GM23338 (cell line): ENCODE data around the gene CST9. TPM values are rescaled to one million over a fixed set of nuclear protein-coding genes. Genes with fewer than 3 reads are reported as not detected.

Experiments used
- ATAC-seq: fragments of 200-7000 bp; cut with Tn5 transposase; 3 replicates; pipeline ENCODE4 v1.9.1; 2020
- DNase-seq: peaks from one replicate; pipeline ENCODE4 v3.0.0-alpha.2; 2015; ENCODE audit warnings: low spot score
- H2AFZ ChIP-seq: fragments of 200-600 bp; sonication (generic); 2 replicates; pipeline ENCODE4 v1.8.0; 2016; ENCODE audit warnings: antibody characterized with exemption, mild to moderate bottlenecking, moderate library complexity
- H3F3A ChIP-seq: fragments of 200-600 bp; sonication (generic); replicated peaks from 2 replicates; pipeline ENCODE4 v1.8.0; 2017; ENCODE audit warnings: antibody characterized with exemption, mixed run types, low read depth
- H3K27ac ChIP-seq: fragments of 200-600 bp; sonication (generic); 2 replicates; pipeline ENCODE4 v1.6.1; 2016; ENCODE audit warnings: low read depth
- H3K27me3 ChIP-seq: fragments of 200-600 bp; sonication (generic); 2 replicates; pipeline ENCODE4 v1.8.0; 2016; ENCODE audit warnings: mild to moderate bottlenecking, mixed run types, moderate library complexity; ENCODE audit not compliant: insufficient read depth
- H3K36me3 ChIP-seq: fragments of 200-600 bp; sonication (generic); 2 replicates; pipeline ENCODE4 v1.8.0; 2016; ENCODE audit warnings: mild to moderate bottlenecking; ENCODE audit not compliant: insufficient read depth
- H3K4me1 ChIP-seq: fragments of 200-600 bp; sonication (generic); 2 replicates; pipeline ENCODE4 v1.8.0; 2016; ENCODE audit warnings: mild to moderate bottlenecking, moderate library complexity; ENCODE audit not compliant: insufficient read depth
- H3K4me2 ChIP-seq: fragments of 200-600 bp; sonication (generic); 2 replicates; pipeline ENCODE4 v1.7.1; 2017; ENCODE audit warnings: mixed run types
- H3K4me3 ChIP-seq: fragments of 200-600 bp; sonication (generic); 2 replicates; pipeline ENCODE4 v1.6.1; 2016; ENCODE audit warnings: mixed run types
- H3K79me2 ChIP-seq: fragments of 200-600 bp; sonication (generic); replicated peaks from 2 replicates; pipeline ENCODE4 v1.8.0; 2017; ENCODE audit warnings: mild to moderate bottlenecking; ENCODE audit not compliant: insufficient read depth
- H3K9me2 ChIP-seq: fragments of 200-600 bp; sonication (generic); 2 replicates; pipeline ENCODE4 v1.8.0; 2017; ENCODE audit not compliant: insufficient read depth
- H4K20me1 ChIP-seq: fragments of 200-600 bp; sonication (generic); replicated peaks from 2 replicates; pipeline ENCODE4 v1.8.0; 2017; ENCODE audit warnings: mild to moderate bottlenecking; ENCODE audit not compliant: insufficient read depth
- H3K27ac Mint-ChIP-seq: 2 replicates; pipeline ENCODE4 v1.8.0; 2020; ENCODE audit warnings: inconsistent platforms, mild to moderate bottlenecking, moderate library complexity, mixed read lengths
- H3K27me3 Mint-ChIP-seq: 3 replicates; pipeline ENCODE4 v1.8.0; 2022; ENCODE audit warnings: low read depth, mild to moderate bottlenecking, moderate library complexity, mixed read lengths, inconsistent platforms; ENCODE audit not compliant: insufficient read depth, poor library complexity
- H3K36me3 Mint-ChIP-seq: 3 replicates; pipeline ENCODE4 v1.8.0; 2021; ENCODE audit warnings: low read depth, mild to moderate bottlenecking, inconsistent platforms, moderate library complexity, mixed read lengths
- H3K4me1 Mint-ChIP-seq: 3 replicates; pipeline ENCODE4 v1.8.0; 2020; ENCODE audit warnings: mild to moderate bottlenecking, inconsistent platforms, mixed read lengths
- H3K4me3 Mint-ChIP-seq: 3 replicates; pipeline ENCODE4 v1.8.0; 2021; ENCODE audit warnings: moderate library complexity, mild to moderate bottlenecking, inconsistent platforms, mixed read lengths
- H3K9me3 Mint-ChIP-seq: 3 replicates; pipeline ENCODE4 v1.8.0; 2020; ENCODE audit warnings: moderate library complexity, mild to moderate bottlenecking, inconsistent platforms, mixed read lengths
- CREB1 ChIP-seq: fragments of 250-450 bp; sonication (Bioruptor Pico); IDR thresholded peaks from 2 replicates; pipeline ENCODE4 v1.5.0; 2020; ENCODE audit warnings: low read depth, mild to moderate bottlenecking, moderate library complexity
- EZH2 ChIP-seq: fragments of 200-600 bp; sonication (generic); IDR thresholded peaks from one replicate; pipeline ENCODE4 v1.8.0; 2017; ENCODE audit warnings: antibody characterized with exemption, mild to moderate bottlenecking, low read depth; ENCODE audit not compliant: unreplicated experiment
- EZH2phosphoT487 ChIP-seq: fragments of 200-600 bp; sonication (generic); IDR thresholded peaks from one replicate; pipeline ENCODE4 v1.8.1; 2018; ENCODE audit warnings: antibody characterized with exemption; ENCODE audit not compliant: unreplicated experiment
- JUNB ChIP-seq: IDR thresholded peaks from one replicate; pipeline ENCODE4 v1.6.1; 2016; ENCODE audit warnings: antibody characterized with exemption; ENCODE audit not compliant: unreplicated experiment
- NANOG ChIP-seq: IDR thresholded peaks from 2 replicates; pipeline ENCODE4 v1.6.1; 2016; ENCODE audit warnings: antibody characterized with exemption, borderline replicate concordance
- POLR2AphosphoS5 ChIP-seq: IDR thresholded peaks from 2 replicates; pipeline ENCODE4 v1.6.1; 2016; ENCODE audit warnings: antibody characterized with exemption, low read depth
- STAT1 ChIP-seq: IDR thresholded peaks from one replicate; pipeline ENCODE4 v1.6.1; 2016; ENCODE audit warnings: antibody characterized with exemption; ENCODE audit not compliant: unreplicated experiment
- ZNF114 ChIP-seq: fragments of 250-450 bp; sonication (Bioruptor Pico); IDR thresholded peaks from 2 replicates; pipeline ENCODE4 v1.5.0; 2020; ENCODE audit warnings: mild to moderate bottlenecking, moderate library complexity
- ZNF331 ChIP-seq: fragments of 250-450 bp; sonication (Bioruptor Pico); IDR thresholded peaks from 2 replicates; pipeline ENCODE4 v1.5.0; 2020; ENCODE audit warnings: low read depth, mild to moderate bottlenecking, moderate library complexity
- polyA plus RNA-seq: library from polyadenylated mRNA; unstranded; fragments of >200 nt; fragmentation: Nextera tagmentation; extraction: Ambion mirVana; gene quantifications from 2 replicates; pipeline ENCODE4 v1.2.1, GENCODE V29; 2016
- total RNA-seq: library from RNA; depleted of rRNA; stranded (reverse); fragments of >200 nt; shearing (Covaris generic); gene quantifications from 2 replicates; pipeline ENCODE4 v1.2.3, GENCODE V29; 2014
- TF ChIP-seq, protein P1 (sequence below): IDR thresholded peaks from 2 replicates; pipeline ENCODE4 v1.6.1; 2016; ENCODE audit warnings: antibody characterized with exemption
- TF ChIP-seq, protein P2 (sequence below): IDR thresholded peaks from one replicate; pipeline ENCODE4 v1.6.1; 2018; ENCODE audit warnings: antibody characterized with exemption; ENCODE audit not compliant: unreplicated experiment
- TF ChIP-seq, protein P3 (sequence below), 2 experiments: fragments of 200-600 bp in 1 of 2; sonication (generic) in 1 of 2; conservative IDR thresholded peaks; 2 replicates each; pipeline versions ENCODE4 v1.5.1 to v1.6.1; 2016 to 2017; ENCODE audit warnings: antibody characterized with exemption in 2 of 2, low read depth in 2 of 2, mild to moderate bottlenecking in 2 of 2, moderate library complexity in 1 of 2
- TF ChIP-seq, protein P4 (sequence below): fragments of 250-450 bp; sonication (Bioruptor Pico); IDR thresholded peaks from 2 replicates; pipeline ENCODE4 v1.5.0; 2020; ENCODE audit warnings: mild to moderate bottlenecking, moderate library complexity

CST9 gene
- total and polyA plus RNA-seq, 2 experiments from 2014 or later: not detected

DNA sequence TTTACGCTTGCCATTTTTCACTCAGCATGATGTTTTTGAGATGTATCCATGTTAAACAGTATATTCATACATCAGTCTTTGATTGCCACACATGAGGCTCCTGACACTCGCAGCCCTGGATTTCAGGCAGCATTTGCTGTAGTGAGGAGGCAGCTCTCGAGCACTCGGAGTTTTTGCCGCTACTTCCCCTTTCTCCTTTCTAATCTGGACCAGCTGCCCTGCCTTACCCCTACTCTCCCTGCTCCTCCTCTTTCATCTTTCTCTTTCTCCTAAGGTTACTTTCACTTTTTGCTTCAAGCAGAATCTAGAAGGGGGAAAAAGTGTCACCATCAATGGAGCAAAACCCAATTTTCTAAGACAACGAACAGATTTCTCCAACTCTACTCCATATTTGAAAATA lies 37.9 kb upstream of the CST9 start:
- H3K9me2 ChIP-seq: peaks cover 3% of the 10 kb centered on the region
- Mint-ChIP-seq H3K4me3 (no peak overlapping the region; the same call in 2 of the 3 replicates), H3K36me3 (no peaks in the 10 kb centered on the region; the same call in 2 of the 3 replicates), H3K27me3 (peaks cover 10% of the 10 kb centered on the region), H3K9me3 (peaks cover 3% of the 10 kb centered on the region; the same call in 1 of the 3 replicates), H3K27ac (no peak overlapping the region), H3K4me1 (peaks cover 12% of the 10 kb centered on the region)
- no peak overlapping the region for H3K4me2 ChIP-seq
- H3K79me2 ChIP-seq: no peaks in the 10 kb centered on the region
- no peaks in the 10 kb centered on the region for H3K36me3 ChIP-seq
- H3K4me1 ChIP-seq: no peaks in the 10 kb centered on the region; the same call in 1 of the 2 replicates
- H3F3A ChIP-seq: no peaks in the 10 kb centered on the region
- H2AFZ ChIP-seq: no peak overlapping the region
- no peak overlapping the region for H3K27ac ChIP-seq
- H3K27me3 ChIP-seq: no peaks in the 10 kb centered on the region
- no peak for ATAC-seq
- DNase-seq: no peak
- no peak overlapping the region for H3K4me3 ChIP-seq
- H4K20me1 ChIP-seq: no peaks in the 10 kb centered on the region
- no peak for TF ChIP-seq EZH2
- TF ChIP-seq, protein P1, sequence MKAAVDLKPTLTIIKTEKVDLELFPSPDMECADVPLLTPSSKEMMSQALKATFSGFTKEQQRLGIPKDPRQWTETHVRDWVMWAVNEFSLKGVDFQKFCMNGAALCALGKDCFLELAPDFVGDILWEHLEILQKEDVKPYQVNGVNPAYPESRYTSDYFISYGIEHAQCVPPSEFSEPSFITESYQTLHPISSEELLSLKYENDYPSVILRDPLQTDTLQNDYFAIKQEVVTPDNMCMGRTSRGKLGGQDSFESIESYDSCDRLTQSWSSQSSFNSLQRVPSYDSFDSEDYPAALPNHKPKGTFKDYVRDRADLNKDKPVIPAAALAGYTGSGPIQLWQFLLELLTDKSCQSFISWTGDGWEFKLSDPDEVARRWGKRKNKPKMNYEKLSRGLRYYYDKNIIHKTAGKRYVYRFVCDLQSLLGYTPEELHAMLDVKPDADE: no peak
- no peak for TF ChIP-seq CREB1 (CRISPR knock-in tag)
- TF ChIP-seq JUNB: no peak
- TF ChIP-seq ZNF114 (CRISPR knock-in tag): no peak
- no peak for TF ChIP-seq STAT1
- TF ChIP-seq, protein P2, sequence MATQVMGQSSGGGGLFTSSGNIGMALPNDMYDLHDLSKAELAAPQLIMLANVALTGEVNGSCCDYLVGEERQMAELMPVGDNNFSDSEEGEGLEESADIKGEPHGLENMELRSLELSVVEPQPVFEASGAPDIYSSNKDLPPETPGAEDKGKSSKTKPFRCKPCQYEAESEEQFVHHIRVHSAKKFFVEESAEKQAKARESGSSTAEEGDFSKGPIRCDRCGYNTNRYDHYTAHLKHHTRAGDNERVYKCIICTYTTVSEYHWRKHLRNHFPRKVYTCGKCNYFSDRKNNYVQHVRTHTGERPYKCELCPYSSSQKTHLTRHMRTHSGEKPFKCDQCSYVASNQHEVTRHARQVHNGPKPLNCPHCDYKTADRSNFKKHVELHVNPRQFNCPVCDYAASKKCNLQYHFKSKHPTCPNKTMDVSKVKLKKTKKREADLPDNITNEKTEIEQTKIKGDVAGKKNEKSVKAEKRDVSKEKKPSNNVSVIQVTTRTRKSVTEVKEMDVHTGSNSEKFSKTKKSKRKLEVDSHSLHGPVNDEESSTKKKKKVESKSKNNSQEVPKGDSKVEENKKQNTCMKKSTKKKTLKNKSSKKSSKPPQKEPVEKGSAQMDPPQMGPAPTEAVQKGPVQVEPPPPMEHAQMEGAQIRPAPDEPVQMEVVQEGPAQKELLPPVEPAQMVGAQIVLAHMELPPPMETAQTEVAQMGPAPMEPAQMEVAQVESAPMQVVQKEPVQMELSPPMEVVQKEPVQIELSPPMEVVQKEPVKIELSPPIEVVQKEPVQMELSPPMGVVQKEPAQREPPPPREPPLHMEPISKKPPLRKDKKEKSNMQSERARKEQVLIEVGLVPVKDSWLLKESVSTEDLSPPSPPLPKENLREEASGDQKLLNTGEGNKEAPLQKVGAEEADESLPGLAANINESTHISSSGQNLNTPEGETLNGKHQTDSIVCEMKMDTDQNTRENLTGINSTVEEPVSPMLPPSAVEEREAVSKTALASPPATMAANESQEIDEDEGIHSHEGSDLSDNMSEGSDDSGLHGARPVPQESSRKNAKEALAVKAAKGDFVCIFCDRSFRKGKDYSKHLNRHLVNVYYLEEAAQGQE: no peak
- no peak for TF ChIP-seq NANOG
- TF ChIP-seq, protein P3, sequence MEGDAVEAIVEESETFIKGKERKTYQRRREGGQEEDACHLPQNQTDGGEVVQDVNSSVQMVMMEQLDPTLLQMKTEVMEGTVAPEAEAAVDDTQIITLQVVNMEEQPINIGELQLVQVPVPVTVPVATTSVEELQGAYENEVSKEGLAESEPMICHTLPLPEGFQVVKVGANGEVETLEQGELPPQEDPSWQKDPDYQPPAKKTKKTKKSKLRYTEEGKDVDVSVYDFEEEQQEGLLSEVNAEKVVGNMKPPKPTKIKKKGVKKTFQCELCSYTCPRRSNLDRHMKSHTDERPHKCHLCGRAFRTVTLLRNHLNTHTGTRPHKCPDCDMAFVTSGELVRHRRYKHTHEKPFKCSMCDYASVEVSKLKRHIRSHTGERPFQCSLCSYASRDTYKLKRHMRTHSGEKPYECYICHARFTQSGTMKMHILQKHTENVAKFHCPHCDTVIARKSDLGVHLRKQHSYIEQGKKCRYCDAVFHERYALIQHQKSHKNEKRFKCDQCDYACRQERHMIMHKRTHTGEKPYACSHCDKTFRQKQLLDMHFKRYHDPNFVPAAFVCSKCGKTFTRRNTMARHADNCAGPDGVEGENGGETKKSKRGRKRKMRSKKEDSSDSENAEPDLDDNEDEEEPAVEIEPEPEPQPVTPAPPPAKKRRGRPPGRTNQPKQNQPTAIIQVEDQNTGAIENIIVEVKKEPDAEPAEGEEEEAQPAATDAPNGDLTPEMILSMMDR (conservative IDR thresholded peaks at IDR 0.05; ENCODE audit: low read depth in 2 of 2): no peak
- TF ChIP-seq EZH2phosphoT487: no peak
- TF ChIP-seq, protein P4, sequence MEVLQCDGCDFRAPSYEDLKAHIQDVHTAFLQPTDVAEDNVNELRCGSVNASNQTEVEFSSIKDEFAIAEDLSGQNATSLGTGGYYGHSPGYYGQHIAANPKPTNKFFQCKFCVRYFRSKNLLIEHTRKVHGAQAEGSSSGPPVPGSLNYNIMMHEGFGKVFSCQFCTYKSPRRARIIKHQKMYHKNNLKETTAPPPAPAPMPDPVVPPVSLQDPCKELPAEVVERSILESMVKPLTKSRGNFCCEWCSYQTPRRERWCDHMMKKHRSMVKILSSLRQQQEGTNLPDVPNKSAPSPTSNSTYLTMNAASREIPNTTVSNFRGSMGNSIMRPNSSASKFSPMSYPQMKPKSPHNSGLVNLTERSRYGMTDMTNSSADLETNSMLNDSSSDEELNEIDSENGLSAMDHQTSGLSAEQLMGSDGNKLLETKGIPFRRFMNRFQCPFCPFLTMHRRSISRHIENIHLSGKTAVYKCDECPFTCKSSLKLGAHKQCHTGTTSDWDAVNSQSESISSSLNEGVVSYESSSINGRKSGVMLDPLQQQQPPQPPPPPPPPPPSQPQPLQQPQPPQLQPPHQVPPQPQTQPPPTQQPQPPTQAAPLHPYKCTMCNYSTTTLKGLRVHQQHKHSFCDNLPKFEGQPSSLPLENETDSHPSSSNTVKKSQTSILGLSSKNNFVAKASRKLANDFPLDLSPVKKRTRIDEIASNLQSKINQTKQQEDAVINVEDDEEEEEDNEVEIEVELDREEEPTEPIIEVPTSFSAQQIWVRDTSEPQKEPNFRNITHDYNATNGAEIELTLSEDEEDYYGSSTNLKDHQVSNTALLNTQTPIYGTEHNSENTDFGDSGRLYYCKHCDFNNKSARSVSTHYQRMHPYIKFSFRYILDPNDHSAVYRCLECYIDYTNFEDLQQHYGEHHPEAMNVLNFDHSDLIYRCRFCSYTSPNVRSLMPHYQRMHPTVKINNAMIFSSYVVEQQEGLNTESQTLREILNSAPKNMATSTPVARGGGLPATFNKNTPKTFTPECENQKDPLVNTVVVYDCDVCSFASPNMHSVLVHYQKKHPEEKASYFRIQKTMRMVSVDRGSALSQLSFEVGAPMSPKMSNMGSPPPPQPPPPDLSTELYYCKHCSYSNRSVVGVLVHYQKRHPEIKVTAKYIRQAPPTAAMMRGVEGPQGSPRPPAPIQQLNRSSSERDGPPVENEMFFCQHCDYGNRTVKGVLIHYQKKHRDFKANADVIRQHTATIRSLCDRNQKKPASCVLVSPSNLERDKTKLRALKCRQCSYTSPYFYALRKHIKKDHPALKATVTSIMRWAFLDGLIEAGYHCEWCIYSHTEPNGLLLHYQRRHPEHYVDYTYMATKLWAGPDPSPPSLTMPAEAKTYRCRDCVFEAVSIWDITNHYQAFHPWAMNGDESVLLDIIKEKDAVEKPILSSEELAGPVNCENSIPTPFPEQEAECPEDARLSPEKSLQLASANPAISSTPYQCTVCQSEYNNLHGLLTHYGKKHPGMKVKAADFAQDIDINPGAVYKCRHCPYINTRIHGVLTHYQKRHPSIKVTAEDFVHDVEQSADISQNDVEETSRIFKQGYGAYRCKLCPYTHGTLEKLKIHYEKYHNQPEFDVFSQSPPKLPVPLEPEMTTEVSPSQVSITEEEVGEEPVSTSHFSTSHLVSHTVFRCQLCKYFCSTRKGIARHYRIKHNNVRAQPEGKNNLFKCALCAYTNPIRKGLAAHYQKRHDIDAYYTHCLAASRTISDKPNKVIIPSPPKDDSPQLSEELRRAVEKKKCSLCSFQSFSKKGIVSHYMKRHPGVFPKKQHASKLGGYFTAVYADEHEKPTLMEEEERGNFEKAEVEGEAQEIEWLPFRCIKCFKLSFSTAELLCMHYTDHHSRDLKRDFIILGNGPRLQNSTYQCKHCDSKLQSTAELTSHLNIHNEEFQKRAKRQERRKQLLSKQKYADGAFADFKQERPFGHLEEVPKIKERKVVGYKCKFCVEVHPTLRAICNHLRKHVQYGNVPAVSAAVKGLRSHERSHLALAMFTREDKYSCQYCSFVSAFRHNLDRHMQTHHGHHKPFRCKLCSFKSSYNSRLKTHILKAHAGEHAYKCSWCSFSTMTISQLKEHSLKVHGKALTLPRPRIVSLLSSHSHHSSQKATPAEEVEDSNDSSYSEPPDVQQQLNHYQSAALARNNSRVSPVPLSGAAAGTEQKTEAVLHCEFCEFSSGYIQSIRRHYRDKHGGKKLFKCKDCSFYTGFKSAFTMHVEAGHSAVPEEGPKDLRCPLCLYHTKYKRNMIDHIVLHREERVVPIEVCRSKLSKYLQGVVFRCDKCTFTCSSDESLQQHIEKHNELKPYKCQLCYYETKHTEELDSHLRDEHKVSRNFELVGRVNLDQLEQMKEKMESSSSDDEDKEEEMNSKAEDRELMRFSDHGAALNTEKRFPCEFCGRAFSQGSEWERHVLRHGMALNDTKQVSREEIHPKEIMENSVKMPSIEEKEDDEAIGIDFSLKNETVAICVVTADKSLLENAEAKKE (CRISPR knock-in tag): no peak
- TF ChIP-seq ZNF331 (CRISPR knock-in tag): no peak
- TF ChIP-seq POLR2AphosphoS5: no peak
